ENCODE results near the gene ERLEC1. TPM values are rescaled to one million over a fixed set of nuclear protein-coding genes. Genes with fewer than 3 reads are reported as not detected.

ERLEC1 gene
- total RNA-seq, 4 donors from 2014 or later: 54.1 to 138 (median 83.2) TPM

Small RNAs within 50 kb of the gene (microRNA-seq; reads per million reads assigned to microRNA genes)
- gene MIR3682: not detected

Small RNAs within 50 kb of the gene (small RNA-seq; reads per million reads assigned to genes)
- not detected for gene MIR3682

Other genes starting within 250 kb of the ERLEC1 start
- 1 to 10 TPM; 1.7 to 3.2 (median 1.9) TPM for gene CHAC2, start 19.2 kb upstream of the ERLEC1 start, total RNA-seq
- gene ASB3, start 91 bp upstream of the ERLEC1 start, total RNA-seq: 10 to 100 TPM; 24.2 to 32.2 (median 30.2) TPM
- 1 to 10 TPM; 3.7 to 7.9 (median 6.1) TPM for gene GPR75, start 72.9 kb downstream of the ERLEC1 start, total RNA-seq
- gene PSME4, start 183.9 kb downstream of the ERLEC1 start, total RNA-seq: 100 to 1,000 TPM in 1 of 4 donors, 10 to 100 TPM in 3; 64.3 to 131 (median 84.4) TPM

Measured in thyroid gland (tissue), 4 donors.